Calu3 (cell line): Measurements from ENCODE around the gene ZSWIM1. TPM values are rescaled to one million over a fixed set of nuclear protein-coding genes. Genes with fewer than 3 reads are reported as not detected.

Experiments used
- BruUV-seq: library from RNA; stranded (reverse); fragments of 400-500 nt; replicated peaks from 2 replicates; lab custom pipeline; 2021; lab: Mats Ljungman, UMichigan
- CTCF ChIA-PET: fragments of 300-600 bp; sonication (Branson Sonifier 250); formaldehyde crosslinking; loops from one replicate; lab custom pipeline; 2022; ENCODE audit warnings: antibody characterized with exemption; lab: Charles Lee
- DNase-seq: peaks from one replicate; pipeline ENCODE4 v3.0.0; 2022
- H3K27ac Mint-ChIP-seq: one replicate; pipeline ENCODE4 v1.8.0; 2022; ENCODE audit warnings: mixed read lengths; ENCODE audit not compliant: unreplicated experiment
- H3K27me3 Mint-ChIP-seq: one replicate; pipeline ENCODE4 v1.8.0; 2022; ENCODE audit warnings: mixed read lengths; ENCODE audit not compliant: unreplicated experiment
- H3K36me3 Mint-ChIP-seq: one replicate; pipeline ENCODE4 v1.8.0; 2022; ENCODE audit warnings: mild to moderate bottlenecking, moderate library complexity, mixed read lengths; ENCODE audit not compliant: insufficient read depth, unreplicated experiment
- H3K4me1 Mint-ChIP-seq: one replicate; pipeline ENCODE4 v1.8.0; 2022; ENCODE audit warnings: mild to moderate bottlenecking, low read depth, mixed read lengths; ENCODE audit not compliant: unreplicated experiment
- H3K4me3 Mint-ChIP-seq: one replicate; pipeline ENCODE4 v1.8.0; 2022; ENCODE audit warnings: mild to moderate bottlenecking, low read depth, moderate library complexity, mixed read lengths; ENCODE audit not compliant: unreplicated experiment
- H3K9me3 Mint-ChIP-seq: one replicate; pipeline ENCODE4 v1.8.0; 2022; ENCODE audit warnings: low read depth, mixed read lengths; ENCODE audit not compliant: unreplicated experiment
- CTCF ChIP-seq: fragments of 200-600 bp; IDR thresholded peaks from one replicate; pipeline ENCODE4 v1.8.0; 2022; ENCODE audit warnings: antibody characterized with exemption; ENCODE audit not compliant: unreplicated experiment
- intact Hi-C: fragments of 100-400 bp; cut with micrococcal nuclease; formaldehyde crosslinking; loops from one replicate; pipeline ENCODE4 v1.10.0; 2022; ENCODE audit not compliant: unreplicated experiment
- total RNA-seq: library from RNA; stranded (reverse); gene quantifications from 2 replicates; pipeline ENCODE4 v1.2.3, GENCODE V29; 2022

The ZSWIM1 gene
- total RNA-seq, 1 experiment from 2014 or later, result 20.2 TPM

DNA sequence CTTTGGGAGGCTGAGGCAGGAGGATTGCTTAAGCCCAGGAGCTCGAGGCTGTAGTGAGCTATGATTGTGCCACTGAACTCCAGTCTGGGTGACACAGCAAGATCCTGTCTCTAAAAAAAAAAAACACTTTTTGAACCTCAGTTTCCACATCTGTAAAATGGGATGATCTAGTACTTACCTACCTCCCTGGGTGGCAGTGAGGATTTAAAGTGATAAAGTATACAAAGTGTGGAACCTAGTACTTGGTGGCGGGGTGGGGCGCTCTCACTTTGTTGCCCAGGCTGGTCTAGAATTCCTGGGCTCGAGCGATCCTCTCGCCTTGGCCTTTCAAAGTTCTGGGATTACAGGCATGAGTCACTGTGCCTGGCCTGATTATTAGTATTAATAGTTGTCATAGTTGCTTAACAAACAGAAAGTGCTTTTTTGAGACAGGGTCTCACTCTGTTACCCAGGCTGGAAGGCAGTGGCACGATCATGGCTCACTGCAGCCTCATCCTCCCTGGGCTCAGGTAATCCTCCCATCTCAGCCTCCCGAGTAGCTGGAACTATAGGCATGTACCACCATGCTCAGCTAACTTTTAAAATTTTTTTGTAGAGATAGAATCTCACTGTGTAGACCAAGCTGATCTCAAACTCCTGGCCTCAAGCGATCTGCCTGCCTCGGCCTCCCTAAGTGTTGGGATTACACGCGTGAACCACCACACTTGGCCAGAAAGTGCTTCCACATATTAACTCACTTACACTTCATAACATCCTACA lies 37.9 kb downstream of the ZSWIM1 start:
- no peak overlapping the region for H3K4me3 Mint-ChIP-seq
- H3K4me1 Mint-ChIP-seq, result no peaks in the 10 kb centered on the region
- BruUV-seq, result no TSS peak
- no peaks in the 10 kb centered on the region for H3K36me3 Mint-ChIP-seq
- DNase-seq, result no peak
- intact Hi-C loops, result no loop called here
- no peaks in the 10 kb centered on the region for H3K9me3 Mint-ChIP-seq
- peaks cover 42% of the 10 kb centered on the region for H3K27me3 Mint-ChIP-seq
- TF ChIP-seq CTCF, result no peak
- H3K27ac Mint-ChIP-seq, result no peak overlapping the region
- CTCF ChIA-PET, result interaction anchor here (0.9 kb wide), 1 partner anchor 128 kb away, joined by 3 read pairs; the partner anchor contains the start of gene WFDC3

DNA sequence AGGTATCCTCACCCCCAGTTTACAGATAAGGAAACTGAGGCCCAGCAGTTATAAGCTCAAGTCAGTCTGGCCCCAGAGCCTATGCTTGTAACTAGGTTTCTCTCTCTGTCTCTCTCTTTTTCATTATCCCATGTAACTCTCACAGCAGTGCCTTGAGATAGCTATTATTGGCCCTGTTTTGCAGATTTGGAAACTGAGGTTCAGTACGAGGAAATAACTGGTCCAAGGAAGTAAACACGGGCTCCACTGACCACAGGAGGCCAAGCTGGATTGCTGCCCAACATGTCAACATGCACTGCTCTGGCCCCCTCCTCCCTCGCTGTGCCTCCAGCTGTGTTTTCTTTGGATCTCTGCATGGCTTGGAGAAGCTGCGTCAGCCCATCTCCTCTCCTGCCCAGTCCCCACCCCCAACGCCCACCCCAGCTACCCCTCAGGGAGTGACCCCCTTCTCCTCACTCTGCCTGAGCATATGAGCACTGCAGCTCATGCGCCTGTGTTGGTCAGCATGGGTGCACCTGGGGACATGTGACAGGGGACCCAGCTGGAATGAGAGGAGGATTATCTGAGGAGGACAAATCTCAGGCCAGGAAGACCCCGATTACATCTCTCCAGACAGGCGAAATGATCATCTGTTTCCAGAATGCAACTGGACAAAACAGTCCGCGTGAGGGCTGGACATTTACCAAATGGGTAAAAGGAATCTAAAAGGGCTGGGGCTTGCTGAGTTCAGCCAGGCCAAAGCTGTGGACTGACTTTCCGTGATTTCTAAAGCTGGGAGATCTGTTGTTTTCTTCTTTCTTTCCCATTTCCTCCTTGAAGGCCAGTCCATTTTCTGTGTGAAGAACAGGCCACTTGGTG lies 38.7 kb downstream of the ZSWIM1 start:
- no TSS peak for BruUV-seq
- Mint-ChIP-seq H3K9me3 (no peaks in the 10 kb centered on the region), H3K4me3 (no peak overlapping the region), H3K36me3 (no peaks in the 10 kb centered on the region), H3K4me1 (no peaks in the 10 kb centered on the region), H3K27ac (no peak overlapping the region), H3K27me3 (peaks cover 50% of the 10 kb centered on the region)
- DNase-seq, result no peak
- no peak for TF ChIP-seq CTCF
- CTCF ChIA-PET, result interaction anchor here (0.5 to 0.9 kb wide), 3 partner anchors 15 to 1512 kb away, joined by 3 to 4 read pairs (median 3); partner anchors contain the start of gene WFDC3
- intact Hi-C loops, result no loop called here

GRCh38 chr20:45920462-45921336 lies 39.7 kb downstream of the ZSWIM1 start:
- Mint-ChIP-seq H3K27ac (no peak overlapping the region), H3K4me3 (no peak overlapping the region), H3K9me3 (no peaks in the 10 kb centered on the region), H3K4me1 (no peaks in the 10 kb centered on the region), H3K27me3 (peaks cover 52% of the 10 kb centered on the region), H3K36me3 (no peaks in the 10 kb centered on the region)
- DNase-seq, result no peak
- no TSS peak for BruUV-seq
- no peak for TF ChIP-seq CTCF
- CTCF ChIA-PET, result interaction anchor here (0.6 kb wide), 1 partner anchor 1513 kb away, joined by 3 read pairs; no protein-coding TSS in a partner anchor
- intact Hi-C loops, result no loop called here
